GM18867 (cell line): ENCODE data around the gene PHYKPL.
"Not testable (repeated sequence)": the region's sequence is repeated elsewhere in the genome, so short reads cannot be mapped to it uniquely, and the experiment has no call there.

Experiments used
- ATAC-seq: cut with Tn5 transposase; IDR thresholded peaks from one replicate; pipeline ENCODE4 v1.9.1; 2021; ENCODE audit warnings: mild to moderate bottlenecking, moderate library complexity; ENCODE audit not compliant: unreplicated experiment

Gene PHYKPL

DNA sequence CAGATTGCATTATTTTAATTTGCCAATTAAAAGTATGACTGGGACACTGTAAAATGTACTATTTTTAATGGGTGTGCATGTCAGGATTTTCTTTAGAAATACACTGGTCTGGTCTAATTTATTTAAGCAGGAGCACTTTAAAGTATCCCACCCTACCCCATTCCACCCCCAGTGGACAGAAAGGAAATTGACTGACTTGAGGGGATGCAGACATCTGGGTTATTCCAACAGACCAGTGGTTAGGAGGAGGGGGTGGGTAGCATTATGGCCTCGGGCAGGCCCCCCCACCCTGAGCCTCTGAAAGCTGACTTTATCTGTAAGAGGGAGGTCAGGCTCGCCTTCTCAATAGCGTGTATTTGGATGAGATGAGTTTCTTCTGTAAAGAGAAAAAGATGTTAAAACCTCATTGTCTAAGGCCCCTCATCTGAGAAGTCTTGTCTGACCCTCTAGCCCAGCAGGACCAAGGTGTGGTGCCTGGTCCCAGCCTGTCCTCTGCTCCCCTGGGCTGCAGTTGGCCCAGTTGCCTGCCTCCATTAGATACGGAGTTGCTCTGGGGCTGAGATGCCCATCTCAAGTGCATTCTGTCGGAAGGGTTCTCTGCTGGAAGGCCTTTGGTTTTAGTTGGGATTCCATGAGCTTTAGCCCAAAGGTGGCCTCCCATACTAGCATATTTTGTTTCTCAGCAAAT lies 23.9 kb downstream of the PHYKPL start:
- no peak for ATAC-seq

DNA sequence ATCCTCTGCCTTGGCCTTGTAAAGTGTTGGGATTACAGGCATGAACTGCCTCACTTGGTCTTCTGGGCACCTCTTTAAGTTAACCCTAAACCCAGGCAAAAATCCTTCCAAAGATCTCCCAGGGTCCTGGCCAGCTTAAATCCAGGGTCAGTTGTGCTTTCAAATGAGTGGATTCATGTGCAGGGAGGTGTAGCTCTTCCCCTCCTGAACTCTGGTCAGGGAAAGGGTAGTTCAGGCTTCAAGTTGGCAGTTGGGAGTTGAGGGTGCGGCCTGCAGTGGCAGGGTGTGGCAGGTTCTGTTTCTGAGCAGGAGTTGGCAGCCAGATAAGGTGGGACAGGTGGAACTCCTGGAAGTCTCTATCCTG lies 24.7 kb downstream of the PHYKPL start:
- no peak for ATAC-seq

DNA sequence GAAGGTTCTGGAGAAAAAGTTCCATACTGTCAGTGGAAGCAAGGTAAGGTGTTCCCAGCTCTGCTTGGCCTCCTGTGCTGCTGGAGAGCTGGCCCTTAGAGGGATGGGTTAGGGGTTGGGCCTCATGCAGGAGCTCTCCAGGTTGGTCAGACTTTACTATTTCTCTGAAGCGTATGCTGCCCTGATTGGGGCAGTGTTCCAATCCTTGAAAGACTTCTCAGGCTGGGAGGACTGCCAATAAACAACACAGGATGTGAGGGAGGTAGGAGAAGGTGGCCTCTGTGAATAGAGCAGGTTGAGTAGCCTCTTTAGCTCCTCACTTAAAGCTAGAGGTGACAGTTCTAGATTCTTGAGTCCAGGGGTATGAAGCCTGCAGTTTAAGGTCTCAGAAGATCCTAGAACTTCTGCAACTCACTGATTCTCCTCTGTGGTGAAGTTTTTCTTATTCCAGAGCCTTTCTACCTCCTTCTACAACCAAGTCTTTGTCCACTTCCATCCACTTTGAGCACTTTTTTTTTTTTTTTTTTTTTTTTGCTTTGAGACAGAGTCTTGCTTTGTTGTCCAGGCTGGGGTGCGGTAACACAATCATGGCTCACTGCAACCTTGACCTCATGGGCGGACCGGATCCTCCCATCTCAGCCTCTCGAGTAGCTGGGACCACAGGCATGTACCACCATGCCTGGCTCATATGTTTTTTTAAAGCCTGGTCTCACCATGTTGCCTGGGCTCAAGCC lies 25.3 kb downstream of the PHYKPL start:
- ATAC-seq, result no peak

DNA sequence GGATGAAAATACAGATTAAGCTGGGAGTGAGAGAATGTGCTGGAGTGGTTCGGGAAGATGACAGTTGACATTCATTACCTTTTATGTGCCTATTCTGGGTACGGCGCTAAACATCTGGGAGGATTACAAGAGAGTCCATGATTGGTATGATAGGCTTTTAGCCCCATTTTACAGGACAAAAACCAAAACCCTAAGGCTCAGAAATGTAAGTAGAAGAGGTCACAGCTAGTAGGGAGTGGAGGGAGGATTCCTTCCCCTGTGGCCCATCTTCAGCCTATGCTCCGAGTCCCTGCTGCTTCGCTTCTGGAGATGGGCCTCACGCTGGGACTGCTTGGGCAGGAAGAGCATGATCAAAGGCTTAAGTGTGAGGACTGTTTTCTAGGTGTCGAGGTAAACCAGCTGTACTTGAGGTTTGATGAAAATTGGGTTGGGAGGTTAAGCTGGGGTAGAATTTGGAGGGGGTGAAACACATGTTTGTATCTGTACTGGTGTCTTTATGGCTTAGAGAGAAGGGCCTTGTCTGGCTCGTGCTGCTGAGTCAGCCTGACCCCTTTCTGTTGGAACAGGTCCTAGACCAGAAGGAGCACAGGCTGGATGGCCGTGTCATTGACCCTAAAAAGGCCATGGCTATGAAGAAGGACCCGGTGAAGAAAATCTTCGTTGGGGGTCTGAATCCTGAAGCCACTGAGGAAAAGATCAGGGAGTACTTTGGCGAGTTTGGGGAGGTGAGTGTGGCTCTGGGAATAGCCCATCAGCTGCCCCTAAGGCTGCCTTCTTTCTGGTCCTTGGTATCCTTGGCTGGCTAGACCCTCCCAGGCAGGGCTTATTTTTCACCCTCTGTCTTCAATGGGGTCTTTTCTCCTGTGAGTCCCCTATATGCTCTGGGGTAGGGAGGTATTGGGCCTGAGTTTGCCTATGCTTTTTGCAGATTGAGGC lies 26.2 kb downstream of the PHYKPL start:
- ATAC-seq, result no peak

DNA sequence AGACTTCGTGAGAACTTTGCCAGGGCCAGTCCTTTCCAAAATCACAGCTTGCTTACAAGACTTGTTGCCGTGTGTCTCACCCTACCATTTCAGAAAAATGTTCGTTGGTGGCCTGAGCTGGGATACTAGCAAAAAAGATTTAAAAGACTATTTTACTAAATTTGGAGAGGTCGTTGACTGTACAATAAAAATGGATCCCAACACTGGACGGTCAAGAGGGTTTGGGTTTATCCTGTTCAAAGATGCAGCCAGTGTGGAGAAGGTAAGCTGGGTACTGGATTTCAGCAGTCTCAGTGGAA lies 26.9 kb downstream of the PHYKPL start:
- no peak for ATAC-seq

DNA sequence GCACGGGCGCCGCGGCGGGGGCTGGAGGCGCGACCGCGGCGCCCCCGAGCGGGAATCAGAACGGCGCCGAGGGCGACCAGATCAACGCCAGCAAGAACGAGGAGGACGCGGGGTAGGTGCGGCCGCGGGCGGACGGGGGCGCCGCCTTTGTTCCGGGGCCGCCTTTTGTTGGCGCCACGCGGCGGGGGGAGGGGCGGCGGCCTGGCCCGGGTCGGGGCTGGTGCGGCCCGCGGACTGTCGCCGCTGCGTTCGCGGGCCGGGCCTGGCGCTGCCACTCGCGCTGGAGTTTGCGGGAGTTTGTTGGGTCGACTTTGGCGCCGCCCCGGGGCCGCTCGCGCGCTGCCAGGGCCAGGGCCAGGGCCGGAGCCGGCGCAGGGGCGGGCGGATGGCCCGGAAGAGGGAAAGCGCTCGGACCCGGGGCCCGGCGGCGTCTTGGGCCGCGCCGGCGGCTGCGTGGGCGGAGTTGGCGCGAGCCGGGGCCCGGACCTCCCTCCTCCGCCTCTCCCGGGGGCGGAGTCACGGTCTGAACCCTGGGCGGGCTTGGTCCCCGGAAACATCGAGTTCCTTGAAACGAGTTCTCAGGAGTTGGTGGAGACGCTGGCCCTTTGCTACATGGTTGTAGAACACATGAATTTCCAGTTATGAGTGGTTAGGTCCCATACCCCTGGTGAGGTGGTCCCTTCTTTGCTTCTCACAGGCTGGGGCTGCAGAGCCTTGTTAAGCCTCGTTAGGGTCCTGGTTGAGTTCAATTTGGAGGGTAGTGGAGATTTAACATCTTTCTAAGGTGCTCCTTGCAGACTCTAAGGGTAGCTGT lies 27.5 kb downstream of the PHYKPL start:
- ATAC-seq, result peak; percentile 50

DNA sequence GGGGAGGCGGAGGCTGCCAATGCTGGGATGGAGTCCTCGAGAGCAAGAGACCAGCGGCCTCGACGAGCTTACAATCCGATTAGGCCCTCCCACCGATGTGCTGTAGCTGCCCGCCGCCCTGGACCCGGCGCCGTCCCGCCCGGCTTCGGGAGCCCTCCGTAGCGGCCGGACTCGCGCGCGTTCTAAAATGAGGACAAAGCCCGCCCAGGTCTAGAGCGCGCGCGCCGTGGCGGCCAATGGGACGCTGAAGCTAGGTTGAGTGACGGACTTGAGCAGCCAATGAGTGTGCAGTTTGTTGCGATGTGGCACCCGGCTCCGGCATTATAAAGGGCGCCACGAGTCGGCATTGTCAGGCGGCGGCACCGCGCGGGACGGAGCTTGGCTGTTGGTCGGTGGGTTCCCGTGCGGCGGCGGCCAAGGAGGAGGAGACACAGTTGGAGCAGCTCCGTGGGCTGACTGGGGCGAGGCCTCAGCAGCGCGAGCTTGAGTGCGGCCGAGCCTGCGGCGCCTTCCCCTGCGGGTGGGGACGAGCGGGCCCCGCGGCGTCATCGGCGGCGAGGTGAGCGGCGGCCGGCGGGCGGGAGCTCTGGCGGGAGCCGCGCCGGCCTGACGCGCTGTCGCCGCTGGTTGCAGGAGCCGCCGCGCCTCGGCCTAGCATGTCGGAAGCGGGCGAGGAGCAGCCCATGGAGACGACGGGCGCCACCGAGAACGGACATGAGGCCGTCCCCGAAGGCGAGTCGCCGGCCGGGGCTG lies 28.2 kb downstream of the PHYKPL start, which contains the start of gene HNRNPAB:
HNRNPAB (plus strand) TSS at position 352 of the 753 bp plus-strand sequence; CDS start at position 657, 305 bp downstream.
- ATAC-seq, result peak; percentile 83

DNA sequence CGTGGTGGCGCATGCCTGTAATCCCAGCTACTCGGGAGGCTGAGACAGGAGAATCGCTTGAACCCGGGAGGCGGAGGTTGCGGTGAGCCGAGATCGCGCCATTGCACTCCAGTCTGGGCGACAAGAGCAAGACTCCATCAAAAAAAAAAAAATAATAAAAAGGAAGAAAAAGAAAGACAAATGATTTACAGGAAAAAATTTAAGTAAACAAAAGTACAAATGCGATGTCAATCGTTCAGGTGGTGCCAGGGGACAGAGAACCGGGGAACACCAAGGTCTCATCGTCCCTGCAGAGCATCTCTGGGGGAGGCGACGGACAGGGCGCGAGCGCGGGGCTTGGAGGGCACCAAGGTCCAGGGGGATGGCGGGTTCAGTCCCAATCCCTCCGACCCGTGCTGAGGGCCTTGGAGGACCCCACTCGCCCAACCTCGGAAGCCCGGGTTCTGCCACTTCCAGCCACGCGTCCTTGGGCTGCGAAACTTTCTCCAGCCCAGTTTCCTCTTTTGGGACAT lies 28.9 kb downstream of the PHYKPL start:
- ATAC-seq, result no peak

DNA sequence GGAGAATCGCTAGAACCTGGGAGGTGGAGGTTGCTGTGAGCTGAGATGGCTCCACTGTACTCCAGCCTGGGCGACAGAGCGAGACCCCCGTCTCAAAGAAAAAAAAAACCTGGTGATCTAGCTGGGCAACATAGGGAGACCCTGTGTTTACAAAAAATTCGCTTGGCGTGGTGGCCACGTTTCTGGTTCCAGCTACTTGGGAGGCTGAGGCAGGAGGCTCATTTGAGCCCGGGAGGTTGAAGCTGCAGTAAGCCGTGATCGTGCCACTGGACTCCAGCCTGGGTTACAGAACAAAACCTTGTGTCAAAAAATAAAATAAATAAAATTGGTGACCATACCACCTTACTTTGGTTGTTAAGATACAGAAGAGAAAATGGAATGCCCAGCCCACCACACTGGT lies 30.1 kb downstream of the PHYKPL start:
- ATAC-seq, result no peak

DNA sequence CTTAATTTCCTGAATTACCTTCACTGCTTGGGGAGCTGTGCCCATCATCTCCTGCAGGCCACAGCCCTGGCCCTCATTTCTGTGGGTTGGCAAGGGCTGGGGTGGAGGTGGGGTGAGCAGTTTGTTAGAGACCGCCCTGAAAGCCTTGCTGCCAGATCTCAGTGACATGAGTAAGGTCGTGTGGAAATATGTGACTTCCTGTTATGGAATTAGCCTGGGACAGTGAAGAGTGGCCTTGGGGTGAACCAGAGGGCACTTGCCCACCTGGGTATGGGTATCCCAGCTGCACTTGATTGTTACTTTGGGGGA lies 30.7 kb downstream of the PHYKPL start:
- ATAC-seq, result no peak

DNA sequence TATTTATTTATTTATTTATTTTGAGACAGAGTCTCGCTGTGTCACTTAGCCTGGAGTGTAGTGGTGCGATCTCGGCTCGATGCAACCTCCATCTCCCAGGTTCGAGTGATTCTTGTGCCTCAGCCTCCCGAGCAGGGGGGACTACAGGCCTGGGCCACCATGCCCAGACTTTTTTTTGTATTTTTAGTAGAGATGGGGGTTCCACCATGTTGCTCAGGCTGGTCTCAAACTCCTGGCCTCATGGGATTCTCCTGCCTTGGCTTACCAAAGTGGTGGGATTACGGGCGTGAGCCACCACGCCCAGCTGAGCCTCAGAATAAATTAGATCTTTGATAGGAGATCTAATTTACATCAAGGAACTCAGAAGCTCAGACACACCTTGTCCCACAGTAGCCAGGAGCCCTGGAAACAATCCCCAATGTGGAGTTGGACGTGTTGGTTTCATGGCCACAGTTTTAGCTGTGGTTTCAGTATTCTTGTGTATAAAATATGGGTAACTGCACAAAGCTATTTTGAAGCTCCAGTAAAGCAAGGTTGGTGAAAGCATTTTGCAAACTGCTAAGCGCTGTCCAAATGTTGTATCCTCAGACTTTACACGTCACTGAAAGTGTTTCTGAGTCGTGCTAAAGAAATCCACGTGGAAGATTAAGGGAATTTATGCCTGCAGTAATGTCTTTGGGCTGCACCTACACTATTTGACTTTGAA lies 31.2 kb downstream of the PHYKPL start:
- no peak for ATAC-seq

DNA sequence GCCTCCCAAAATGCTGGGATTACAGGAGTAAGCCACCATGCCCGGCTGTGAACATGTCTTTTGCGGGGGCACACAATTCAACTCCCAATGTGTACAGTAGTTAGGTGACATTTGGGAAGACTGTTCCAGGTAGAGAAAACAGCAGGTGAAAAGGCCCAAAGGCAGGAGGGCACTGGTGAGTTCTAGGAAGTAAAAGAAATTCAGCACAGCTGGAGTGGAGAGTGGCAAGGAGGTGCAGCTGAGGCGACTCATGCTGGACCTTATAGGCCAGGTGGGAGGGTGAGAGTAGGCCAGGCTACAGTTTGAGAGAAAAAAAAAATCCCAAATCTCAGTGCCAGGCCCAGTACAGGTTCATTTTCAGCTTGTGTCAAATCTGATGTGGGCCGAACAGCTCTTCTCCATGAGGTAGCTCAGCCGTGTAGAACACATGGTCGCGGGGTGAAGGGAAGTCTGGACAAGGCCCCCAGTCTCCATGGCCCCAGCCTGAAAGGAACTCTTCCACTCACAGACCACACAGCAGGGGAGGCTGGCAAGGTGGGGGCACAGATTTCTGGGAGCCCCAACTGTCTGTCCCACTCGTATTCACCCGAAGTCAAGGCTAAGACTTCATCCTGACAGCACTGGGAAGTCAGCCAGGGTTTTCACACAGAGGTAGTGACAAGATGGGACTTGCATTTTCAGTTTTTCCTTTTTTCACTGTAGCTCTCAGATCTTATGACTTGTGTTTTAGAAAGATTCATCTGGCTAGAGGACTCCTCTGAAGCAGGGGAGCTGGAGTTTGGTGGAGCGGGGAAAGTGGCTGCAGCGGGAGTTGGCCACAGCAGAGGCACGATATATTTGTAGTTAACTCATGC lies 32.8 kb downstream of the PHYKPL start:
- no peak for ATAC-seq

DNA sequence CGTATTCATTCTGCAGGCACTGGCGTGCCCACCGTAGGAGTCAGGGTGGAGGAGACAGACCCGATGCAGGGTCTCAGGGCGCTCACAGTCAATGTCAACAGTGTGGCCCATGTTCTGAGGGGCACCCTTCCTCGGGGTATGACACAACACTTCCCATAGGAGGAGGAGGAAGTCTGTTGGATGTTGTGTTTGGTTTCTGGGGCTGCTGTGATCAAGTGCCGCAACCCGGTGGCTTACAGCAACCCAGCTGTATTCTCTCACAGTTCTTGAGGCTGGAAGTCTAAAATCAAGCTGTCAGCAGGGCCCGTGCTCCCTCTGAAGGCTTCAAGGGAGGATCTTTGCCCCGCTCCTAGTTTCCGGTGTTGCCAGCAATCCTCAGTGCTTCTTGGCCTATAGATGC lies 33.9 kb downstream of the PHYKPL start:
- no peak for ATAC-seq

DNA sequence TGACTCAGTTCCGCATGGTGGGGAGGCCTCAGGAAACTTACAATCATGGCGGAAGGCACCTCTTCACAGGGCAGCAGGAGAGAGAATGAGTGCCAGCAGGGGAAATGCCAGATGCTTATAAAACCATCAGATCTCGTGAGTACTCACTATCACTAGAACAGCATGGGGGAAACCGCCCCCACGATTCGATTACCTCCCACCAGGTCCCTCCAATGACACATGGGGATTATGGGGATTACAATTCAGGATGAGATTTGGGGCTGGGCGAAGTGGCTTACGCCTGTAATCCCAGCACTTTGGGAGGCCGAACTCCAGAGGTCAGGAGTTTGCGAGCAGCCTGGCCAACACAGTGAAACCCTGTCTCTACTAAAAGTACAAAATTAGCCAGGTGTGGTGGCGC lies 34.5 kb downstream of the PHYKPL start:
- ATAC-seq, result not testable (repeated sequence)

DNA sequence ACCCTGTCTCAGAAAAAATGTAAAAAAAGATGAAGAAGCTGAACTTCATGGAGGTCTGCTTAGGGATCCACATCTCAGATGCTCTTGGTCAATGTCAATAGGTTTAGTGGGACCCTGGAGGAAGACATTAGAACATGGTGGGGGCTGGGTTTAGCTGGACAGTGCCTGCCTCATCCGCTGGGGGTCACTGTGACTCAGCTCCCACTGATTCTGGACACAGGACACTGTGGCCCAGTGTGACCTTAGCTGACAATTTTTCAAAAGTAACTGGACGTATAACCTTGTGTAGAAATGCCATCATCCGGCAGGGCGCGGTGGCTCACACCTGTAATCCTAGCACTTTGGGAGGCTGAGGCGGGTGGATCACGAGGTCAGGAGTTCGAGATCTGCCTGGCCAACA lies 35.6 kb downstream of the PHYKPL start:
- ATAC-seq, result no peak

DNA sequence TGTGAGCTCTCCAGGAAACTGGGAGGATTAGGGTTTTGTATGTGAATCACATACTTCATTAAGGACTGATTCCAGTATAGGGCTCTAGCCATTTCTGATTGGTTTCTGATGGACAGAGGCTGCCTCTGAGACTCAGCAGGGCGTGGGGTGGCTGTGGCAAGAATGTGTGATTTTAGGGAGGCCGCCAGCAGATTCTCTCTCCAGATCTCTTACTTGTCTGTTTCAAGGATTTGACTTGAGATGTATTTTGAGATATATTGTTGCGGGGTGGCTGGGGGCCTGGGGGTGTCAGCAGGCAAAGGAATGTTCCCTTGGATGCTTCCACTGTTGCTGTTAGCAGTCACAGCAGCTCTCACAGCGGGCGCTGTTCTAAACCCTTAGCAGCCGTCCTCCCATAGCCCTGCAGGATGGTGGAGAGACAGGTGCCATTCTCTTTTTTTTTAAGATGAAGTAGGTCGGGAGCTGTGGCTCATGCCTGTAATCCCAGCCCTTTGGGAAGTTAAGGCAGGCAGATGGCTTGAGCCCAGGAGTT lies 36.3 kb downstream of the PHYKPL start:
- ATAC-seq, result no peak

DNA sequence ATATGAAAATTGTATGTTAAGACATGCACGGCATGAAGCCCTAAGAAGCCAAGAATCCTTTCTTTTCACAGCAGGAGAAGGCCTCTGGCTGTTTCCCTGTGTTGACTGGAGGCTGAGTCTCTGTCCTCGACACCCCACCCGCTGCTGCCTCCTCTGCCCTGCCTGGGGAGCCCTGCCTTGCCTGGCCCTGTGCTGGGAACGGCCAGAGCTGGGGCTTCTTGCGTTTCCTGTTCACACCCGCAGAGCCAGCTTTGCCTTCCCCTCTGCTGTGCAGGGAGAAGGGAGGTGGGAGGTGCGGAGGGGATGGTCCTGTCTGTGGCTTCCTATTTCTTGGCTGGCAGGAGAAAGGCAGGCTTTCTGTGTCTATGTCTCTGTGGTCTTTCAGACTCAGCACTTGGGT lies 38.6 kb downstream of the PHYKPL start:
- no peak for ATAC-seq

DNA sequence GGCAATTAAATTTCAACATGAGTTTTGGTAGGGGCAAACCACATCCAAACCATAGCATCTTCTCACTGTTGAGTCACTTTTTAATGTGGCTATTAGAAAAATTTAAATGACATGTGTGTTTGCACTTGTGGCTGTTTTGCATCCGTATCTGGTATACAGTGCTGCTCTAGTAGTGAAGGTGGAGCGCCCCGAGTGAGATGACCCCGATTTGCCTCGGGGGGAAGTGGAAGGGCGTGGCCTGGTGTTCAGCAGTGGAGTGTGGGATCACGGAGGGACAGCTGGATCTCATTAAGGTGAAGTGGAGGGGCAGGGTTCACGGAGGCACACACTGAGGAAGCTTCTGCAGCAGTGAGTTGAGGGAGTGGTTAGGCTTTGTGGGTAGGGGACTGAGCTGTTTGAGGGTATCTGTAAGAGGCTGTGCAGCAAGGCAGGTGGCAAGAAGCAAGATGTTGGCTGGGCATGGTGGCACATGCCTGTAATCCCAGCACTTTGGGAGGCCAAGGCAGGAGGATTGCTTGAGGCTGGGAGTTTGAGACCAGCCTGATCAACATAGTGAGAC lies 39.3 kb downstream of the PHYKPL start:
- ATAC-seq, result no peak
